Mesendoderm (in vitro differentiated cells): ENCODE data around the gene RWDD4. TPM values are rescaled to one million over a fixed set of nuclear protein-coding genes. Genes with fewer than 3 reads are reported as not detected.

Source experiments
- DNase-seq: peaks from one replicate; pipeline ENCODE4 v3.0.0; 2013
- H2AK5ac ChIP-seq: 2 replicates; pipeline ENCODE4 v1.6.1; 2013; ENCODE audit warnings: low read length, inconsistent platforms
- H2BK120ac ChIP-seq: 2 replicates; pipeline ENCODE4 v1.6.1; 2013; ENCODE audit warnings: low read depth, mild to moderate bottlenecking, low read length, moderate library complexity, mixed read lengths
- H2BK15ac ChIP-seq: replicated peaks from 2 replicates; pipeline ENCODE4 v1.6.1; 2013; ENCODE audit warnings: low read depth, mild to moderate bottlenecking, moderate library complexity
- H2BK5ac ChIP-seq: 2 replicates; pipeline ENCODE4 v1.6.1; 2013; ENCODE audit warnings: low read length, inconsistent platforms
- H3K18ac ChIP-seq: 2 replicates; pipeline ENCODE4 v1.6.1; 2013; ENCODE audit warnings: mild to moderate bottlenecking, low read length, mixed read lengths
- H3K23ac ChIP-seq: one replicate; pipeline ENCODE4 v1.6.1; 2013; ENCODE audit warnings: low read length
- H3K27ac ChIP-seq: 2 replicates; pipeline ENCODE4 v1.5.1; 2013; ENCODE audit warnings: low read depth, mild to moderate bottlenecking, inconsistent platforms, low read length, moderate library complexity
- H3K27me3 ChIP-seq: 2 replicates; pipeline ENCODE4 v1.6.1; 2013; ENCODE audit warnings: low read length, control low read depth, mild to moderate bottlenecking, inconsistent platforms; ENCODE audit not compliant: insufficient read depth, poor library complexity
- H3K36me3 ChIP-seq: 2 replicates; pipeline ENCODE4 v1.6.1; 2013; ENCODE audit warnings: low read length, inconsistent platforms; ENCODE audit not compliant: control insufficient read depth, insufficient read depth
- H3K4ac ChIP-seq: one replicate; pipeline ENCODE4 v1.6.1; 2013; ENCODE audit warnings: low read depth, mild to moderate bottlenecking, low read length, moderate library complexity
- H3K4me1 ChIP-seq: 2 replicates; pipeline ENCODE4 v1.6.1; 2013; ENCODE audit warnings: low read depth, low read length, inconsistent platforms; ENCODE audit not compliant: control insufficient read depth
- H3K4me2 ChIP-seq: 2 replicates; pipeline ENCODE4 v1.6.1; 2013; ENCODE audit warnings: low read length
- H3K4me3 ChIP-seq: 2 replicates; pipeline ENCODE4 v1.5.1; 2013; ENCODE audit warnings: mild to moderate bottlenecking, low read length
- H3K56ac ChIP-seq: one replicate; pipeline ENCODE4 v1.6.1; 2013; ENCODE audit warnings: low read length
- H3K79me1 ChIP-seq: 2 replicates; pipeline ENCODE4 v1.6.1; 2013; ENCODE audit warnings: low read length, inconsistent platforms
- H3K79me2 ChIP-seq: 2 replicates; pipeline ENCODE4 v1.6.1; 2013; ENCODE audit warnings: mild to moderate bottlenecking, low read length; ENCODE audit not compliant: control insufficient read depth, insufficient read depth
- H3K9ac ChIP-seq: 2 replicates; pipeline ENCODE4 v1.6.1; 2013; ENCODE audit warnings: low read length, inconsistent platforms
- H4K5ac ChIP-seq: one replicate; pipeline ENCODE4 v1.6.1; 2013; ENCODE audit warnings: low read length
- H4K8ac ChIP-seq: one replicate; pipeline ENCODE4 v1.6.1; 2013; ENCODE audit warnings: low read depth, mild to moderate bottlenecking, control low read depth, low read length, moderate library complexity
- WGBS: extraction: QIAGEN DNeasy Blood & Tissue Kit; methylation state at CpG from one replicate; pipeline ENCODE4 v1.1.7; 2013; ENCODE audit warnings: low lambda C conversion rate, missing lambda C conversion rate; ENCODE audit not compliant: insufficient coverage; ENCODE audit errors: extremely low coverage; 5-methylcytosine and 5-hydroxymethylcytosine counted together
- polyA plus RNA-seq, 2 experiments: library from polyadenylated mRNA; stranded (reverse); fragments of 200-250 nt; gene quantifications; one replicate each; pipeline ENCODE4 v1.2.3, GENCODE V29; 2013

Gene RWDD4
- 28.2 TPM for polyA plus RNA-seq (2013, experiment 1 of 2)
- 29.4 TPM for polyA plus RNA-seq (2013, experiment 2 of 2)

DNA sequence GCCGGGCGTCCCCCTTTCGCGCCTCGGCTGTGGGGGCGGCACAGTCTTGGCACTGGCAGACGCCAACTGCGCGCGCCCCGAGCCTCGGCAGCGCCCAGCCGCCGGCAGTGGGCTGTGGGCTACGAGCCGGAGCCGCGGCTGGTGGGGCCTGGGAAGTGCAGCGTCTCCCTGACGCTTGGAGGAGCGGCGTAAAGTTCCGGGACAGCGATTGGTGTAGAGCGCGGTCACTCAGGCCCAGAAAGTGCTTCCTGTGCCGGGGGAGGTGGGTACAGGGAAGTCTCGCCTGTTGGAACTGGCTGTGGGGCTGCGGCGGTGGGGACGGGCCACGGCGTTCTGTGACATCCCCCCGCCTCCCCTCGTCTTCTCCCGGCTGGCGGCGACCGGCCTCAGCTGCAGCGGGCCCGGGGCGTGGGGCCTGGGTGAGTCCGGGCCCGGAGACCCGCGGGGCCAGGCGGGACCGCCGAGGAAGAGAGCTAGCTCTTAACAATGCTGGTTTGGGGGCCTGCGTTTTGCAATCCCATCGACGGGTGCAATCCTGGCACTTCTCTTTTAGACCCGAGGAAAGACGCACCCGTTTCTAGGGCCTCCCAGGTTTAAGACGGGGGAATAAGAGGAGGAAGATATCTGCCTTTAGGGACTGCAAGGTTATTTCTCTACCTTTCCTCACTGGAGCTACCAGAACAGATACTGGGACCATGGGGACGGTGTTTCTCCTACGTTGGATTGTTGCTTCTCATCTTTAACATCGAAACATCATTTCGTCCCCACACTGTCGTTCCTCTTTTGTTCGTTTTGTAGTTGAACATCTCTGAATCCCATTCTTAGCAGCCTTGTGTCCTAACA, at the start of gene RWDD4, which contains the start of gene TRAPPC11:
TSS of gene RWDD4 (minus strand) at position 157 of the 843 bp plus-strand sequence. CDS start 233 bp downstream, outside the sequence.
TSS of gene TRAPPC11 (plus strand) at position 265 of the 843 bp plus-strand sequence. CDS start 4,575 bp downstream, outside the sequence.
- peak within 1 kb of the TSS; percentile 95 for H3K56ac ChIP-seq
- WGBS = no CpG with 5 or more reads among the region's 63 CpGs

GRCh38 chr4:183702492-183702891, 43.5 kb upstream of the RWDD4 start:
- no peak overlapping the region for H3K56ac ChIP-seq
- no peak overlapping the region for H3K4ac ChIP-seq
- H2BK5ac ChIP-seq = no peak overlapping the region
- no CpG with 5 or more reads among the region's 1 CpG for WGBS
- H2AK5ac ChIP-seq = no peak overlapping the region
- H3K4me2 ChIP-seq = no peak overlapping the region
- no peak overlapping the region for H3K9ac ChIP-seq
- H3K79me2 ChIP-seq = no peaks in the 10 kb centered on the region
- H2BK120ac ChIP-seq = no peak overlapping the region
- H3K36me3 ChIP-seq = peaks cover 8% of the 10 kb centered on the region
- H4K5ac ChIP-seq = no peak overlapping the region
- no peak overlapping the region for H3K4me3 ChIP-seq
- H2BK15ac ChIP-seq = no peak overlapping the region
- no peak overlapping the region for H3K18ac ChIP-seq
- H3K4me1 ChIP-seq = no peaks in the 10 kb centered on the region
- no peak overlapping the region for H3K23ac ChIP-seq
- no peak for DNase-seq
- no peak overlapping the region for H4K8ac ChIP-seq
- H3K79me1 ChIP-seq = no peaks in the 10 kb centered on the region
- H3K27ac ChIP-seq = no peak overlapping the region
- no peaks in the 10 kb centered on the region for H3K27me3 ChIP-seq

More for the DNA sequence above, at the start of gene RWDD4, which contains the start of gene TRAPPC11:
- H3K4ac ChIP-seq = peak within 1 kb of the TSS; percentile 88
- H3K4me3 ChIP-seq = peak within 1 kb of the TSS; percentile 97
- peak within 1 kb of the TSS; percentile 82 for H3K18ac ChIP-seq
- H4K5ac ChIP-seq = peak within 1 kb of the TSS; percentile 75
- peak within 1 kb of the TSS; percentile 95 for H3K9ac ChIP-seq
- H2AK5ac ChIP-seq = no peak within 1 kb of the TSS
- peaks cover 4% of the 10 kb centered on the region for H3K79me2 ChIP-seq
- peak within 1 kb of the TSS; percentile 66 for H3K23ac ChIP-seq
- peak within 1 kb of the TSS; percentile 97 for H3K4me2 ChIP-seq
- H2BK5ac ChIP-seq = peak within 1 kb of the TSS; percentile 30
- no peak within 1 kb of the TSS for H2BK15ac ChIP-seq
- H3K4me1 ChIP-seq = peaks cover 2% of the 10 kb centered on the region
- no peak within 1 kb of the TSS for H2BK120ac ChIP-seq
- H3K36me3 ChIP-seq = peaks cover 2% of the 10 kb centered on the region
- H3K27me3 ChIP-seq = no peaks in the 10 kb centered on the region
- no peak within 1 kb of the TSS for H4K8ac ChIP-seq
- H3K27ac ChIP-seq = peak within 1 kb of the TSS; percentile 54
- peaks cover 6% of the 10 kb centered on the region for H3K79me1 ChIP-seq
- peak; percentile 100 for DNase-seq

- Histone ChIP-seq H3K79me1 (no peaks in the 10 kb centered on the region), H2BK120ac (no peak overlapping the region), H4K5ac (no peak overlapping the region), H2AK5ac (no peak overlapping the region), H3K79me2 (no peaks in the 10 kb centered on the region), H3K4ac (no peak overlapping the region), H3K23ac (no peak overlapping the region), H3K27me3 (no peaks in the 10 kb centered on the region), H3K4me2 (no peak overlapping the region), H3K27ac (no peak overlapping the region), H3K9ac (no peak overlapping the region), H2BK15ac (no peak overlapping the region), H3K36me3 (peaks cover 8% of the 10 kb centered on the region), H2BK5ac (no peak overlapping the region), H3K18ac (no peak overlapping the region), H3K56ac (no peak overlapping the region), H4K8ac (no peak overlapping the region), H3K4me1 (no peaks in the 10 kb centered on the region), H3K4me3 (no peak overlapping the region)
- no CpG with 5 or more reads among the region's 4 CpGs for WGBS
- DNase-seq = no peak
Observed at GRCh38 chr4:183700407-183700806, 41.4 kb upstream of the RWDD4 start.

DNA sequence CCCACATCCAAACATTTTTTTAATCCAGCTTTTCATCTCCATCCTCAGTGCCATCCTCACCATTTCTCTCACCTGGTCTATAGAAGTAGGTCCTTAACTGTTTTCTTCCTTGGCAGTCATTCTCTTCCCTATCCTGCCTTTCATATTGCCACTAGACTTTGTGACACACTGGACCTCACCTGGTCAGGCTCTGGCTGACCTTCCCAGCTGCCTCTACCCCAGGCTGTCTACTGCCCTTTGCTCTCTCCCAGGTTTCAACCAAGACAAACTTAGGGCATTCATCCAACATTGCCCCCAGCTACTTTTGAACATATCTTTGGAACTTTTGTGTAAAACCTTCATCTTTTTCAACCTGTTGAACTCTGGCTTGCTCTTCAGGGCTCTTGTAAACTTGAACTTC, 39.9 kb upstream of the RWDD4 start:
- Histone ChIP-seq H2BK5ac (no peak overlapping the region), H3K4me1 (no peaks in the 10 kb centered on the region)
- no peak for DNase-seq

GRCh38 chr4:183691897-183692296, 32.9 kb upstream of the RWDD4 start:
- Histone ChIP-seq H3K4ac (no peak overlapping the region), H3K27ac (no peak overlapping the region), H3K36me3 (no peaks in the 10 kb centered on the region), H3K27me3 (no peaks in the 10 kb centered on the region), H2BK5ac (no peak overlapping the region), H2BK120ac (no peak overlapping the region), H3K23ac (no peak overlapping the region), H3K4me2 (no peak overlapping the region), H3K4me3 (no peak overlapping the region), H3K79me2 (no peaks in the 10 kb centered on the region), H3K18ac (no peak overlapping the region), H3K9ac (no peak overlapping the region), H2BK15ac (no peak overlapping the region), H3K56ac (no peak overlapping the region), H4K8ac (no peak overlapping the region), H2AK5ac (no peak overlapping the region), H3K4me1 (no peaks in the 10 kb centered on the region), H3K79me1 (no peaks in the 10 kb centered on the region), H4K5ac (no peak overlapping the region)
- DNase-seq = no peak

More for the DNA sequence above, 39.9 kb upstream of the RWDD4 start:
- Histone ChIP-seq H3K18ac (no peak overlapping the region), H3K56ac (no peak overlapping the region), H4K8ac (no peak overlapping the region), H2BK15ac (no peak overlapping the region), H3K79me1 (no peaks in the 10 kb centered on the region), H3K36me3 (peaks cover 8% of the 10 kb centered on the region), H4K5ac (no peak overlapping the region), H3K4me3 (no peak overlapping the region), H3K79me2 (no peaks in the 10 kb centered on the region), H2AK5ac (no peak overlapping the region), H3K27me3 (no peaks in the 10 kb centered on the region), H3K9ac (no peak overlapping the region), H3K4ac (no peak overlapping the region), H3K4me2 (no peak overlapping the region), H3K23ac (no peak overlapping the region), H2BK120ac (no peak overlapping the region), H3K27ac (no peak overlapping the region)
